Cortex of kidney (tissue), 1 donor: ENCODE measurements around the gene SLC37A2.
A peak's percentile ranks its signal among the peaks of the same experiment; 100 is the strongest.

Source experiments
- DNase-seq: peaks from one replicate; lab custom pipeline; 2025; lab: John Stamatoyannopoulos, UW

SLC37A2 gene

DNA sequence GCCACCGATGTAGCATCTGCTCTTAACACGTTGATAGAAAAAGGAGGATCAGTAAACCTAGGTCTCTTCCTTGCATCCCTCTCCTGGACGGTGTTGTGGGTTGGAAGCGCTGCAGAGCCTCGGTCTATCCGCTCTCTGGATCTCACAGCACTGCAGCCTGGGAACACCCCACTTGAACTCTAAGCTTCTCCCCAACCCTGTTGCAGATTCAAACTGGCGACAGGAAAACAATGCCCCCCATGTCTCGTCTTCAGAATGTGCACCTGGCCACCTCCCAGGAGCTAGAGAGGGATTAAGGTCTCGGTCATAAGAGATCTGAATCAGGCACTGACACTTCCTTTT lies 47.9 kb downstream of the SLC37A2 start:
- DNase-seq, result no peak

DNA sequence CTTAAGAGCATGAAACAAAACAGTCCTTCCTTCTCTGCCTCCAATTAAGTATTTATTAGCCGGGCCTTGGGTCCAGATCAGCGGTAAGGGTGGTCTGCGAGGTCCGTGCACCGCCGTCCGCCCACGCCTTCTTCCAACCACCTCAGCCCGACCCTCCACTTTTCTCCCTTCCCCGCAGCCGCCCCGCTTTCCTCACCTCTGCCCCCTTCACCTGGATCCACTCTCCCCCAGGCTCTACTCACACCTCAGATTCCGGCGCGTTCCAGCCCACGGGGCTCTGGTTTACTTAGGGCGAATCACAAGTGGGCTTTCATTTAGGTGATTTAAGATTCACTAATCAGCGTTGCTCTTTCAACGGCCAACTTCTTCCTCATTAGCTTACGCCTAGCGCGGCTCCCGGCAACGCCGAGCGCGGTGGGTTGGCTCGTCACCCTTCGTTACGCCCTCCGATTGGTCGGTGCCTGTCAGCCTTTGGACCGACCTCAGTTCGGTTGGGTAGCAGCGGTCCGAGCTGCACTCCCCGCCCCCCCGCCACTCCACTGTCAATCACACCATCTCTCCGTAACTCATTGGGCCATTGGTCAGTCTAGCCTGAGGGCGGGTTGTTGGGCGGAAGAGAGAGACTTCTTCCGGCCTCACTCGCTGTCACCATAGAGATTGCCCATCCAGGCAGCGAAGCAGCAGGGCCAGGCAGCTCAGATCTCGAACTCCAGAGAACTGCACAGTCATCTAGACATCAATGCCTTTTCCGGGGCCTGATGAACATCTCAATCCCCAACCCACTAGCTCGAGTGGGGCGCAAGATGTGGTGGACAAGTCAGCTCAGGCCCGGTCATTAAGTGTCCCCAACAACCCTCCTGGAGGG lies 48.5 kb downstream of the SLC37A2 start, which contains the start of gene TMEM218:
TSS of gene TMEM218 (minus strand) at position 284 of the 865 bp plus-strand sequence. CDS start 9,385 bp downstream, outside the sequence.
- DNase-seq, result peak; percentile 65

DNA sequence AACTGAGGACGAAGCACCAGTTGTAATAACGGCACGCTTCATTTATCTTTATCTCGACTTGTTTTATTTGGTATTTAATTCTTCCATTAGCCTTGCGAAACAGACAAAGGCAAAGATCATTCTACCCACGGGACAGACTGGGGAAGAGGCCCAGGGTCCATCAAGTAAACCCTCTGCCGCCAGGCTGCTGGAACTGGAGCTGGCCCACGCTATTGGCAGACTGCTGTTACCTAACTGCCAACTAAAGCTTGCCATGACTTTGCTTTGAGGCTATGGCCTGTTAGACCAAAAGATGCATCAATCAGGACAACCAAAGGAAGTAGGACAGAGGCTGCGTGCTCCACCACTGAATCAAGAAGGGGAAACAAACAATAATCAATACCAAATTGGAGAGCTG lies 49.1 kb downstream of the SLC37A2 start:
- no peak for DNase-seq

DNA sequence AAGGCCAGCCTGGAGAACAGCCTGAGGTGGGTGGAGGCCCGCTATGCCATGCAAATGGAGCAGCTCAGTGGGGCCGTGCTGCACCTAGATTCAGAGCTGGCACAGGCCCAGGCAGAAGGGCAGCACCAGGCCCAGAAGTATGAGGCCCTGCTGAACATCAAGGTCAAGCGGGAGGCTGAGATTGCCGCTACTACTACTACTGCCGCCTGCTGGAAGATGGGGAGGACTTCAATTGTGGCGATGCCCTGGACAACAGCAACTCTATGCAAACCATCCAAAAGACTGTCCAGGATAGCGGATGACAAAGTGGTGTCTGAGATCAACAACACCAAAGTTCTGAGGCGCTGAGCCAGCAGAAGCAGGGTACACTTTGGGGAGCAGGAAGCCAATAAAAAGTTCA lies 51.4 kb downstream of the SLC37A2 start:
- no peak for DNase-seq

DNA sequence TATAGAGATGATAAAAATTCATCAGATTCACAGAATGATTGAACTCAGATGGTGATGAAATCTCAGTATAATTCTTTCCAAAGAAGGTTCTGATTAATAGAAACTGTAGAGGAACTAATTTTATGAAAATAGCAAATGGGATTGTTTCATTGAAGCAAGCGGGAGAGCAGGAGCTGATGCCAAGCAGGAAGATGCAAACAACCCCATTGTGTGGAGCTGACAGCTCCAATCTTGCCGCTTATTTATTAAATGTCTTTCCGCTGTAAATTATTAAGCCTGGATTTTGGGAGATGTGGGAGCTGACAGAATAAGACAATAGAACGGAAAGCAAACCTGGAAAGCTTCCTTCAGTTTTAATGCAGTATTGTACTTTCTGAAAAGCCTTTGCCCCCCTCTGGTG lies 54.3 kb downstream of the SLC37A2 start:
- DNase-seq, result no peak

DNA sequence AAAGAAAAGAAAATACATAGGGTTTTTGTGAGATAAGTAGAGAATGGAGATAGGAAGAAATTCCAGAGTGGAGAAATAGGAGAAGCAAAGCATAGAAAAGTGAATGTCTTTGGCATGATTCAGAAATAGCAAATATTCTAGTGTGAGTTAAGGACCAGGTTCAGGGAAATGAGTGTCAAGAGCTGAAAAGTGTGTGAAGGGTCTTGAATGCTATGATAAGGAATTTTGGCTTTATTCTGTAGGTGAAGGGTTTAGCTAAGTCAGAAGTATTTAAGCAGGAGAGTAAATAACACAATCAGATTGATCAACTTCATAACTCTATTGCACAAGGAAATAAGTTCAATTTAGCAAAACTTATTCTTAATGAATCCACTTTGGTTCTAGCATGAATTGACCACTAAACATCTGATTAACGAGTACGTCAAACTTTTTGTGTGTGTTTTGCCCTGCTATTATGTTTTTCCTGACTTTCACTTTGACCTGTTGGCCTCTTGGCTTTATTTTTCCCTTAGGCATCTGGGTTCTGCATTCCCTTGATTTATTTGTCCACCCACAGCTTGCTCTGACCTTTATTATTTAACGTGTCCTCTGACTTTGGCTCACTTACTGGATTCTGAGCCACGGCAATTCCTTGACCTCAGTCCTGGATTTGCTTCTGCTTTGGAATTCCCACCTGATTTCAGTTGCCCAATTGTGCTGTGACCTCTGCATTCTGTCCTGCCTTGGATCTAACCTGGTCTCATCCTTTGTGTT lies 60.3 kb downstream of the SLC37A2 start:
- DNase-seq, result no peak

DNA sequence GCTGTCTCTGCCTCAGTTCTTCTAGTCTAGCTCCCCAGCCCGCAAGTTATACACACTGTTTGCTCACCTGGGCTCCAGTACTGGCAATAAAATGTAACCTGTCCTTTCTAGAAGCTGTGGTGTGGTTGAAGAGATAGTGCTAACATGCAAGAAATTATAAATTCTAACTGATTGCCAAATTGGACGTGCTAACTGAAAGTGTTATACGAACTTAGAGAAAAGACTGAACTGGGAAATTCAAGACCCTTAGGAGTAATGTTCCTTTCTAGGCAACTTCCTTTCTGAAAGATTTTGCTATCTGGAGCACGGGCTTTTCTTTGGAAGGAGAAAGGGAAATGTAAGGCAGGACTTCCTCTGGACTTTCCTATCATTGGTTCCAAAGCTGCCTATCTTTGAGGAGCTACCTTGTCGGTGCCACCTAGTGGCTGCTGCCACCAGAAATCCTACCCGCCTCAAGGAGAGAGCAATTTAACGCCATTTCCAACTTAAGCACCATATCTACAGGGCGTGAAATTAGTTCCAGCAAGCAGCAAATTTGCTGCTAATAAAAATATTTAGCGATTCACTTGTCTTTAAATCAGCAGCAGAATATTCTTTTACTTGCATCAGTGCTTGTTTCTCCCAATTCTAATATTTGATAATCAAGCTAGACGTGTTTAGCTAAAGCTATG lies 61.0 kb downstream of the SLC37A2 start:
- DNase-seq, result no peak

DNA sequence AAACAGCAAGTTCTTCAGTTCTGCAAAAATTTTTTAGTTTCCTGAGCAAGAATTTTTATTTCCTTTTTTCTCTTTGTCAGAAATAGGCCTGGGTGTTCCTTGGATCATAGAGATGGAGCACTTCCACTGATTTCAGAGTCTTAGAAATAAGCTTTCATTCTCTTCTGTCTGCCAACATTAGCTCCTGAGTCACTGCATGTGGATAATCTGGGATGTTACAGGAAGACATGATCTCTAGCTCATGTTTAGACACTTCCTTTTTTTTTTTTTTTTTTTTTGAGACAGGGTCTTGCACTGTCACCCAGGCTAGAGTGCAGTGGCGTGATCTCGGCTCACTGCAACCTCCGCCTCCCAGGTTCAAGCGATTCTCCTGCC lies 61.5 kb downstream of the SLC37A2 start:
- DNase-seq, result no peak

DNA sequence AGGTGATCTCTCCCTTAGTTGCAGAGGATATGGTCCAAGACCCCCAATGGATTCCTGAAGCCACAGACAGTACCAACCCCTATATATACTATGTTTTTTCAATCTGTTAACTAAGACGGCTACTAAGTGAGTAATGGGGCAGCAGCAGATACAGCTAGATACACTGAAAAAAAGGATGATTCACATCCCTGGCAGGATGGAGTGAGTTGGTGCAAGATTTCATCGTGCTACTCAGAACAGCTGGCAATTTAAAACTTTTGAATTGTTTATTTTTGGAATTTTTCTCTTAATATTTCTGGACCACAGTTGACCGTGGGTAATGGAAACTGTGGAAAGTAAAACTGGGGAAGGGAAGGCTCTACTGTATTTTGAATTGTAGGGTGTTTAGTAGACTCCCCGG lies 65.3 kb downstream of the SLC37A2 start:
- no peak for DNase-seq

DNA sequence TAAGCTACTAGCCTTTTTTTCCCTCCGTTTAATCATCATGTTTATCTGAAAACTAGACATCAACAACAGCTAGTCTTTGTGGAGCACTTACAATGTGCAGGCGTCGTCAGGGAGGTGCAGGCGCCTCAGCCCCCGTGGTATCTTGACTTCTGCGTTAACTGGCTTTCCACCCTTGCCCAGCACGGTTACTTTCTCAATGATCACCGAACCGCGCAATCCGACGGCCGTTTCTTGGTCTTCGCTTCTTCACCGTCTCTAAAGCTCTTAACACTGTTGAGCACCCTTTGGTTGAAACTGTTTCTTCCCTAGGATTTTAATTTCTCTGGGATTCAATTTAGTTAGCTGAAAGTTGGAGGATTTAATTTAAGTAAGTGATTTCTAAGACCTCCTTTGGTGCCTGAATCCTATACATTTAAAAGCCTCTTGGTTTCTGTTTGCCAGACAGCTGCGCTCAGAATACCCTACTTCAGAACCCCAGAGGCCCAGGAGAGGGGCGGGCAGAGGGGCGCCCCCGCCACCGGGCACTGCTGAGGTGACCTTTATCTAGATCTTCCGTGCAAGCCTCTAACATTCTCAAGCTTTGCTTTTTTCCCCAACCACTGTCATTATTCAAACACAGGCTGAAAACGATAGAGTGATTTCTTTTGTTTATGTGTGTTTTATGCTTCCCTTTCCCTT lies 66.3 kb downstream of the SLC37A2 start:
- no peak for DNase-seq

DNA sequence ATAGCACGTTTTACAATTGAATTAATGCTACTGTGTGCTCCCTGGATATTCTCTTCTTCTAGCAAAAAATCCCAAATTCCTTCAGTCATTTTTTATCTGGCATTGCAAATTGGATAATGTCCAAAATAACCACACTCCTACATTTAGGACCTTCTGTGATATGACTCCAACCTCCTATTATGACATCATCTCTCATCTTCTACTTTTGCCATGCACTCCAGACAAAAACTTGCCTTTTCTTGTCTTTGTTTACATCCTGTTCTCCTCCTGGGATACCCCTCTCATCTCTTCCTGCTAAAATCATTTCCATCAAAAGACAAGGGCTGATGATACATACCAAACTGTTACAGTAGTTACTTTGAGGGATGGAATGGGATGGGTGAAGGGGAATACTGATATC lies 69.0 kb downstream of the SLC37A2 start:
- no peak for DNase-seq

DNA sequence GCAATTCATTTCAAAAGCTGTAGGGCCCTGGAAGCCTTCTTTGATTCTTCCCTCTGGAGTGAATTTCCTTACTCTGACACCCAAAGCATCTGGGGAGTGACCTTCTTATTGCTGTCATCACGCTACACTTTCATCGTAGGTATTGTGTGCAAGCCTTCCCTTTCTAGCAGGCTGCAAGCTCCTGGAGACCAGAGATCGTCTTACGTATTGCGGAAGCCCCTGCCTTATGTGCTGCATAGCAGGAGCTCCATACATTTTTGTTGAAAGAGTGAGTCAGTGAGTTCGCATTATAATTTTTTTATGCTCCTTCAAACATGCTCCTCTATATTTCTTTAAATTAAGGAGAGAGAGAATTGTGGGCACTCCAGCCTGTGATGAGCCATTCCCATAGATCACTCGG lies 69.5 kb downstream of the SLC37A2 start:
- DNase-seq, result no peak

DNA sequence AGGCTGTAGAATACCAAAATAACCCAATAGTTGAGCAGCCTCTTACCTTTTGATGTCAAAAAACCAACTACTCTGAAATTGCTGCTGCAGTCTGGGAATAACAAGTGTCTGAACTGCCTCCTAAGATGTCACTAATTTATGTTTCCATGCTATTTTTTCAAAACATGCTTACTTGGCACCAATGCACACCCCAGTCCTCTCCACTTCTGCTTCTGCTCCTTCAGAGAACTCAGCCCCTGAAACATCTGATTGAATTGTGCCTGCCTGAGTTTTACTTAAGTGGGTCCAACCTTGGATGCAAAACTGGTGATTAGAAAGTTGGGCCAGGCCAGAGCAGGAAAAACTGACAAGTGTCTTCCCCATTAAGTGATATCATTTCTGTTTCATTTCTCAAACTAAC lies 72.9 kb downstream of the SLC37A2 start:
- no peak for DNase-seq

DNA sequence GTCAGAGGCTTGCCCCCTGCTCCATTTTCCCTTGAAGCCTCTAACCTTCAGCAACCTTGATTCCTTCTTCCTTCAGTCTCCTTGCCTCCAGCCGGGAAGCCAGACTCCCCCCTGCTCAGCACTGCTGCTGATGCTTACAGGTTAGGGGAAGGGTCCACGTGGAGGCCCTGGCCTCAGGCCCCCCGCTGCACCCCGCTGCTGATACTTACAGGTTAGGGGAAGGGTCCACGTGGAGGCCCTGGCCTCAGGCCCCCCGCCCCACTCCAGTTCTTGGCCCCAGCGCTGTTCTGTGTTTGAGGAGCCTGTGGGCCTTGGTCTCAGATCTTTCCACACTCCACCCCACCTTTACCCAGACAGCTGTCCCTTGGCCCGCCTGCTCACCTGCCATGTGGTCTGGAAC lies 75.9 kb downstream of the SLC37A2 start:
- DNase-seq, result no peak

DNA sequence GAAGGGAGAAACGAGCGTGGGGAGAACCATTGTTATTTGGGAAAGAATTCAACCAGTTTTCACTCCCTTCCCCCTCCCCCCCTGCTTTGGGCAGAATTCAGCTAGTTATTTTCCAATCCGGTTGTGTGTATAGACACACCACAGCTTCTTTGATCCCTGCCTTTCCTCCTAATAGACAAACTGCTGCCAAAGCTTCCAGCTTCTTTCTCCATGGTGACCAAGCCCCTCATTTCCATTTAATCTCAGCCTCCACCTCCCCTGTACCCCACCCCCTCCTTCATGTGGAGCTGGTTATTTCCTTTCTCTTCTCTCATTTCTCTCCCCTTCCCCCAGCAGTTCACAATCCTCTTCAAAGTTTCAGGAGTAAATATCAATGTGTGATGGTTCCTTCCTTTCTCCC lies 76.7 kb downstream of the SLC37A2 start:
- no peak for DNase-seq
